Adrenal gland (tissue), 12 donors: Measurements from ENCODE around the gene ISCA1. TPM values are rescaled to one million over a fixed set of nuclear protein-coding genes. Genes with fewer than 3 reads are reported as not detected.

Source experiments
- DNase-seq, 7 donors: peaks; one replicate each; pipeline ENCODE4 v3.0.0-alpha.2; 2019 to 2020
- H3K27ac ChIP-seq, 5 donors: fragments of 200-600 bp; sonication (generic) in 4 of 5; 1 replicate in 3 of 5; 2 replicates in 2 of 5; pipeline versions ENCODE4 v1.5.1 to v1.8.0; 2016 to 2020; ENCODE audit warnings: mild to moderate bottlenecking in 1 of 5
- H3K27me3 ChIP-seq: fragments of 200-600 bp; 2 replicates; pipeline ENCODE4 v1.8.0; 2021
- H3K36me3 ChIP-seq, 2 donors: fragments of 200-600 bp; replicated peaks in 1 of 2; 1 replicate in 1 of 2; 2 replicates in 1 of 2; pipeline versions ENCODE4 v1.5.1 to v1.8.0; 2018 to 2022
- H3K4me1 ChIP-seq, 2 donors: fragments of 200-600 bp; replicated peaks in 1 of 2; 1 replicate in 1 of 2; 2 replicates in 1 of 2; pipeline versions ENCODE4 v1.5.1 to v1.8.0; 2018 to 2021
- H3K4me3 ChIP-seq, 4 donors: fragments of 200-600 bp; sonication (generic) in 3 of 4; one replicate each; pipeline ENCODE4 v1.5.1; 2016 to 2018
- H3K9me3 ChIP-seq, 3 donors: fragments of 200-600 bp; sonication (generic) in 1 of 3; replicated peaks in 1 of 3; 1 replicate in 2 of 3; 2 replicates in 1 of 3; pipeline versions ENCODE4 v1.5.1 to v1.8.0; 2016 to 2021
- POLR2A ChIP-seq, 2 donors: fragments of 450-650 bp; IDR thresholded peaks; one replicate each; pipeline ENCODE4 v1.6.1; 2017; ENCODE audit warnings: antibody characterized with exemption in 2 of 2, mild to moderate bottlenecking in 2 of 2, moderate library complexity in 1 of 2
- WGBS, 4 donors: extraction: QIAGEN DNeasy Blood & Tissue Kit in 2 of 4; methylation state at CpG; one replicate each; pipeline versions ENCODE4 v1.1.5 to v1.1.7; 2013 to 2017; 5-methylcytosine and 5-hydroxymethylcytosine counted together
- intact Hi-C, 2 donors: fragments of 100-400 bp; cut with DNase I; formaldehyde crosslinking; loops; one replicate each; pipeline versions ENCODE4 v1.14.1 to v1.15.0; 2022 to 2023
- polyA plus RNA-seq, 3 donors: library from polyadenylated mRNA; stranded (reverse); fragments of 200-250 nt in 2 of 3; fragments of 350-450 nt in 1 of 3; fragmentation: Illumina TruSeq in 1 of 3; extraction: RNeasy Lipid Tissue Mini Kit (QIAGEN cat#74804) in 1 of 3; gene quantifications; one replicate each; pipeline ENCODE4 v1.2.3, GENCODE V29; 2013 to 2014
- total RNA-seq, 9 donors: library from RNA; depleted of rRNA in 4 of 9; stranded (reverse); fragments of >200 nt in 4 of 9; fragments of 120-200 nt in 1 of 9; fragmentation: NEBNext Ultra II Directional in 1 of 9; extraction: Animal tissue kit (Norgen Biotek cat#: 25700) in 1 of 9; gene quantifications; one replicate each; pipeline versions ENCODE4 v1.1.0 to v1.2.4, GENCODE V29; 2013 to 2023
- TF ChIP-seq, protein P1 (sequence below), 6 experiments: fragments of 450-650 bp in 4 of 6; fragments of 200-600 bp in 2 of 6; sonication (generic) in 1 of 6; IDR thresholded peaks; 1 replicate in 5 of 6; 2 replicates in 1 of 6; pipeline versions ENCODE4 v1.5.1 to v1.8.0; 2016 to 2021; ENCODE audit warnings: antibody characterized with exemption in 6 of 6, mild to moderate bottlenecking in 2 of 6, moderate library complexity in 1 of 6
- donor health status: healthy with polysubstance abuse.
- donor health status: Bipolar disorder and iron deficiency.
- donor health status: DM: yes; HTN: yes; CAD: no.
- donor health status: DM: no; HTN: no; CAD: no.
- donor health status: DM: no; HTN: no; CAD: no.
- donor health status: DM: yes; HTN: yes; CAD: no.

The ISCA1 gene
- total and polyA plus RNA-seq, 12 donors, result 16.3 to 128 (median 50.7) TPM

DNA sequence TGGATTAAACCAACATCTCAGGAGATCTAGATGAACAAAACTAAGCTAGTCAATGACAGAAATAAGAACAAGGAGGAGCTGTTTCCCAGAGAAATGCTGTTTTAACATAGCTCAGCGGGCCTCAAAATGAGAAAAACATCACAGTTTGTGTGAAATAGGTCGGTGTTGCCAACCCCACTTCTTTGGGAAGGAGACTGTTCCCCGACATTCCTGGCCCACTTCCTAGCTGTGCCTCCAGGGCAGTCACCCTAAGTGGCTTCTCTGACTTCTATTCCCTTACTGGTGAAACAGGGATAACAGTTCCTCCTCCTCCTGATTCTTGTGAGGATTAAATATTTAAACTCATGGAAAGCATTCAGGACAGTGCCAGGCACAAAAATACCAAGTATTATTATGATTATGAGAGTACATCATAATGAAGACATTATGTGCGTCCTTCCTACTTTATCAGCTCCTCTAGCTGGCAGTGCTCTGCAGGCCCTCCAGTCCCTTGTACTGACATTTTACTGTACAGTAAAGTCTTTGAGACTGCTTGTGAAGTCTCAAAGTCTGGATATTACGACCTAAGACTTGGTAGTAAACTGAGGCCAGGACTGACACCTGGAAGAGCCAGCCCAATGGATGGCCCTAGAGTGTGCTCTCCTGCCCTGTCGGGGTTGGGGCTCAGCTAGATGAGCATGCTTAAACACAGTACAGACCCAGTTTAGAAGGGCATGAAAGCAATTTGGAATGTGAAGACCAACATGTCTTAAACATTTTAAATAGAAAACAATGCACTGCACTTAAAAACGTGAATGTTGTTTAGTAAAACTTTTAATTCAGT, 7.3 kb downstream of the ISCA1 start:
- H3K36me3 ChIP-seq, result peaks cover 0 to 25% of the 10 kb centered on the region in 2 donors
- H3K9me3 ChIP-seq, result no peaks in the 10 kb centered on the region
- TF ChIP-seq POLR2A (IDR thresholded peaks at IDR 0.05), result no peak
- TF ChIP-seq, protein P1, sequence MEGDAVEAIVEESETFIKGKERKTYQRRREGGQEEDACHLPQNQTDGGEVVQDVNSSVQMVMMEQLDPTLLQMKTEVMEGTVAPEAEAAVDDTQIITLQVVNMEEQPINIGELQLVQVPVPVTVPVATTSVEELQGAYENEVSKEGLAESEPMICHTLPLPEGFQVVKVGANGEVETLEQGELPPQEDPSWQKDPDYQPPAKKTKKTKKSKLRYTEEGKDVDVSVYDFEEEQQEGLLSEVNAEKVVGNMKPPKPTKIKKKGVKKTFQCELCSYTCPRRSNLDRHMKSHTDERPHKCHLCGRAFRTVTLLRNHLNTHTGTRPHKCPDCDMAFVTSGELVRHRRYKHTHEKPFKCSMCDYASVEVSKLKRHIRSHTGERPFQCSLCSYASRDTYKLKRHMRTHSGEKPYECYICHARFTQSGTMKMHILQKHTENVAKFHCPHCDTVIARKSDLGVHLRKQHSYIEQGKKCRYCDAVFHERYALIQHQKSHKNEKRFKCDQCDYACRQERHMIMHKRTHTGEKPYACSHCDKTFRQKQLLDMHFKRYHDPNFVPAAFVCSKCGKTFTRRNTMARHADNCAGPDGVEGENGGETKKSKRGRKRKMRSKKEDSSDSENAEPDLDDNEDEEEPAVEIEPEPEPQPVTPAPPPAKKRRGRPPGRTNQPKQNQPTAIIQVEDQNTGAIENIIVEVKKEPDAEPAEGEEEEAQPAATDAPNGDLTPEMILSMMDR (IDR thresholded peaks at IDR 0.05), result no peak
- H3K27ac ChIP-seq, result no peak overlapping the region
- no peak for DNase-seq
- H3K4me3 ChIP-seq, result no peak overlapping the region
- intact Hi-C loops, result no loop called here
- H3K27me3 ChIP-seq, result no peaks in the 10 kb centered on the region
- WGBS, 4 donors, result 83 to 87% (median 86%) methylated on average over 7 of the region's 7 CpGs
- peaks cover 0 to 31% of the 10 kb centered on the region in 2 donors for H3K4me1 ChIP-seq

DNA sequence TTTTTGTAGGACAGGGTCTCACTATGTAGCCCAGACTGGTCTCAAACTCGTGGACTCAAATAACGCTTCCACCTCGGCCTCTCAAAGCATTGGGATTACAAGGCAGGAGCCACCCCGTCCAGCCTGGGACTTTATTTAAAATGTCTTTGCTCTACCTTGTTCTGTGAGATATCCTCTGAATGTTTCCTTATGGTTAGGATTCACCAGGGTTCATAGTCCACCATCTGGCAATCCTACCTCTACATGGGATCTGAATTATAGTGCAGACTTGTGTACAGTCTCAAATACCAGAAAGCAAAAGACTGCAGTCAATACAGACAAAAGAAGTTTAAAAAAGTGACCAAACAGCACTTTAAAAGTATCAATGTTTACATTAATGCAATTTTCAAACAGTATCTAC, 10.1 kb downstream of the ISCA1 start:
- TF ChIP-seq POLR2A (IDR thresholded peaks at IDR 0.05), result no peak
- TF ChIP-seq, protein P1 (IDR thresholded peaks at IDR 0.05), result no peak
- Histone ChIP-seq H3K4me1 (peaks cover 0 to 11% of the 10 kb centered on the region in 2 donors), H3K9me3 (no peaks in the 10 kb centered on the region), H3K27ac (no peak overlapping the region), H3K36me3 (peaks cover 0 to 25% of the 10 kb centered on the region in 2 donors), H3K27me3 (no peaks in the 10 kb centered on the region), H3K4me3 (no peak overlapping the region)
- intact Hi-C loops, result no loop called here
- DNase-seq, result no peak
- 93 to 97% (median 95%) methylated on average over 4 of the region's 4 CpGs for WGBS, 4 donors

- H3K36me3 ChIP-seq, result peaks cover 0 to 22% of the 10 kb centered on the region in 2 donors
- no peak for TF ChIP-seq POLR2A (IDR thresholded peaks at IDR 0.05)
- TF ChIP-seq, protein P1 (IDR thresholded peaks at IDR 0.05), result no peak
- H3K4me1 ChIP-seq, result no peaks in the 10 kb centered on the region
- intact Hi-C loops, result no loop called here
- H3K27ac ChIP-seq, result no peak overlapping the region
- H3K27me3 ChIP-seq, result no peaks in the 10 kb centered on the region
- H3K9me3 ChIP-seq, result no peaks in the 10 kb centered on the region
- DNase-seq, result no peak
- H3K4me3 ChIP-seq, result no peak overlapping the region
- 91 to 97% (median 94%) methylated on average over 6 of the region's 6 CpGs for WGBS, 4 donors
Observed at GRCh38 chr9:86263876-86264275, 18.5 kb downstream of the ISCA1 start.

GRCh38 chr9:86262492-86262891, 19.8 kb downstream of the ISCA1 start:
- Histone ChIP-seq H3K4me1 (no peaks in the 10 kb centered on the region), H3K9me3 (no peaks in the 10 kb centered on the region), H3K27me3 (no peaks in the 10 kb centered on the region), H3K27ac (no peak overlapping the region), H3K36me3 (peaks cover 0 to 22% of the 10 kb centered on the region in 2 donors), H3K4me3 (no peak overlapping the region)
- 73 to 100% (median 91%) methylated on average over 3 to 4 of the region's 4 CpGs for WGBS, 4 donors
- TF ChIP-seq, protein P1 (IDR thresholded peaks at IDR 0.05), result no peak
- TF ChIP-seq POLR2A (IDR thresholded peaks at IDR 0.05), result no peak
- intact Hi-C loops, result no loop called here
- DNase-seq, result no peak
